AG04450 (cell line): ENCODE measurements around the gene C10orf90. TPM values are rescaled to one million over a fixed set of nuclear protein-coding genes. Genes with fewer than 3 reads are reported as not detected.

Experiments used
- CTCF ChIA-PET: fragments of 300-600, 350-600 bp; formaldehyde crosslinking; extraction: SDS; loops from one replicate; lab custom pipeline; 2022; ENCODE audit warnings: antibody characterized with exemption, inconsistent platforms; lab: Charles Lee
- POLR2A ChIA-PET: fragments of 350-600 bp; formaldehyde crosslinking; extraction: SDS; loops from one replicate; lab custom pipeline; 2021; ENCODE audit warnings: antibody characterized with exemption, inconsistent platforms; lab: Yijun Ruan, JAX
- DNase-seq: peaks from one replicate; pipeline ENCODE4 v3.0.0-alpha.2; 2011; ENCODE audit warnings: low read depth, low spot score
- H3K27ac ChIP-seq: one replicate; pipeline ENCODE4 v1.5.1; 2012; ENCODE audit warnings: low read depth, low read length, control low read depth
- H3K27me3 ChIP-seq: one replicate; pipeline ENCODE4 v1.6.0; 2012; ENCODE audit warnings: low read length; ENCODE audit not compliant: control insufficient read depth, insufficient read depth
- H3K4me3 ChIP-seq: 2 replicates; pipeline ENCODE4 v1.5.1; 2011; ENCODE audit warnings: mild to moderate bottlenecking, low read depth, low read length, control low read depth
- H3K9me3 ChIP-seq: 2 replicates; pipeline ENCODE4 v1.5.1; 2012; ENCODE audit warnings: low read length; ENCODE audit not compliant: control insufficient read depth, insufficient read depth
- CTCF ChIP-seq: IDR thresholded peaks from 2 replicates; pipeline ENCODE4 v1.5.1; 2011; ENCODE audit warnings: low read depth, low read length, control low read depth, inconsistent platforms
- polyA plus RNA-seq: library from polyadenylated mRNA; depleted of rRNA; stranded (reverse); fragments of >200 nt; gene quantifications from 2 replicates; pipeline ENCODE4 v1.2.3, GENCODE V29; 2011

The C10orf90 gene
- polyA plus RNA-seq, 1 experiment: 0.10 TPM

- CTCF ChIA-PET: interaction anchor here (1.1 kb wide), 1 partner anchor 86 kb away, joined by 3 read pairs; no protein-coding TSS in a partner anchor
- H3K27me3 ChIP-seq: no peaks in the 10 kb centered on the region
- peaks cover 4% of the 10 kb centered on the region; the same call in 1 of the 2 replicates for H3K9me3 ChIP-seq
- H3K27ac ChIP-seq: no peak overlapping the region
- no peak overlapping the region for H3K4me3 ChIP-seq
- POLR2A ChIA-PET: no interaction called here
- no peak for DNase-seq
- TF ChIP-seq CTCF: no peak
Measured at GRCh38 chr10:126417220-126417825, 253.2 kb downstream of the C10orf90 start.

GRCh38 chr10:126409821-126410220 lies 260.7 kb downstream of the C10orf90 start:
- H3K4me3 ChIP-seq: no peak overlapping the region
- H3K9me3 ChIP-seq: no peaks in the 10 kb centered on the region
- no peak overlapping the region for H3K27ac ChIP-seq
- POLR2A ChIA-PET: no interaction called here
- DNase-seq: no peak
- peaks cover 2% of the 10 kb centered on the region for H3K27me3 ChIP-seq
- CTCF ChIA-PET: no interaction called here
- no peak for TF ChIP-seq CTCF

- DNase-seq: no peak
- no peak for TF ChIP-seq CTCF
- no peak overlapping the region for H3K27ac ChIP-seq
- peaks cover 2% of the 10 kb centered on the region for H3K27me3 ChIP-seq
- ChIA-PET POLR2A (no interaction called here), CTCF (interaction anchor here (1.1 kb wide), 1 partner anchor 475 kb away, joined by 3 read pairs; no protein-coding TSS in a partner anchor)
- no peak overlapping the region for H3K4me3 ChIP-seq
- no peaks in the 10 kb centered on the region for H3K9me3 ChIP-seq
Measured at GRCh38 chr10:126408953-126409641, 261.4 kb downstream of the C10orf90 start.

- ChIA-PET CTCF (interaction anchor here (1.1 kb wide), 1 partner anchor 474 kb away, joined by 3 read pairs; no protein-coding TSS in a partner anchor), POLR2A (no interaction called here)
- Histone ChIP-seq H3K9me3 (no peaks in the 10 kb centered on the region), H3K4me3 (no peak overlapping the region), H3K27ac (no peak overlapping the region), H3K27me3 (peaks cover 2% of the 10 kb centered on the region)
- no peak for DNase-seq
- no peak for TF ChIP-seq CTCF
Measured at GRCh38 chr10:126407831-126408230, 262.7 kb downstream of the C10orf90 start.

GRCh38 chr10:126405239-126405775 lies 265.2 kb downstream of the C10orf90 start:
- no peaks in the 10 kb centered on the region for H3K9me3 ChIP-seq
- no peak for TF ChIP-seq CTCF
- CTCF ChIA-PET: no interaction called here
- no peak overlapping the region for H3K4me3 ChIP-seq
- DNase-seq: no peak
- H3K27me3 ChIP-seq: peaks cover 2% of the 10 kb centered on the region
- POLR2A ChIA-PET: no interaction called here
- no peak overlapping the region for H3K27ac ChIP-seq
